ENCODE data around the gene ZSWIM6. TPM values are rescaled to one million over a fixed set of nuclear protein-coding genes. Genes with fewer than 3 reads are reported as not detected.

ZSWIM6 gene
- total RNA-seq, 1 experiment from 2014 or later = 13.2 TPM

DNA sequence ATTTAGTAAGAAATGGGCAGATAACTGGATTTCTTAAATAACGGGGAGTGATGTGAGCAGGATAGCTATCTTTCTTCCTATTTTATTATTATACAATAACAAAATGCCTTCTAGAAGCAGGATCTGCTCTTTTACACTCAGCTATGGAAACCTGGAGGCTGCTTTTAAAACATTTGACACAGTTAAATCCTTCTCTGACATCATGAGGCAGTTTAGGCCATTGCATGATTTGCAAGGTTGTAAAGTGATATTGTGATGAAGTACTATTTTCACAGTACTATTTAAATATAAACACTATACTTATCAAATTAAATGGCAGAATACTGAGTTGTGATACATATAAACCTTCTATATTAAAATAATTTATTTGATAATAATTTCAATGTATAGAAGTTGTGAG lies 93.9 kb downstream of the ZSWIM6 start:
- no peak for DNase-seq
- no peak overlapping the region for H3K27ac Mint-ChIP-seq (ENCODE audit: unreplicated experiment)
- H3K27me3 Mint-ChIP-seq (ENCODE audit: unreplicated experiment) = no peaks in the 10 kb centered on the region
- H3K4me1 Mint-ChIP-seq (ENCODE audit: low read depth, unreplicated experiment) = peaks cover 38% of the 10 kb centered on the region
- CTCF ChIA-PET = no interaction called here
- intact Hi-C loops (cut with micrococcal nuclease; ENCODE audit: unreplicated experiment) = no loop called here
- TF ChIP-seq, protein P1, sequence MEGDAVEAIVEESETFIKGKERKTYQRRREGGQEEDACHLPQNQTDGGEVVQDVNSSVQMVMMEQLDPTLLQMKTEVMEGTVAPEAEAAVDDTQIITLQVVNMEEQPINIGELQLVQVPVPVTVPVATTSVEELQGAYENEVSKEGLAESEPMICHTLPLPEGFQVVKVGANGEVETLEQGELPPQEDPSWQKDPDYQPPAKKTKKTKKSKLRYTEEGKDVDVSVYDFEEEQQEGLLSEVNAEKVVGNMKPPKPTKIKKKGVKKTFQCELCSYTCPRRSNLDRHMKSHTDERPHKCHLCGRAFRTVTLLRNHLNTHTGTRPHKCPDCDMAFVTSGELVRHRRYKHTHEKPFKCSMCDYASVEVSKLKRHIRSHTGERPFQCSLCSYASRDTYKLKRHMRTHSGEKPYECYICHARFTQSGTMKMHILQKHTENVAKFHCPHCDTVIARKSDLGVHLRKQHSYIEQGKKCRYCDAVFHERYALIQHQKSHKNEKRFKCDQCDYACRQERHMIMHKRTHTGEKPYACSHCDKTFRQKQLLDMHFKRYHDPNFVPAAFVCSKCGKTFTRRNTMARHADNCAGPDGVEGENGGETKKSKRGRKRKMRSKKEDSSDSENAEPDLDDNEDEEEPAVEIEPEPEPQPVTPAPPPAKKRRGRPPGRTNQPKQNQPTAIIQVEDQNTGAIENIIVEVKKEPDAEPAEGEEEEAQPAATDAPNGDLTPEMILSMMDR (IDR thresholded peaks at IDR 0.05; ENCODE audit: unreplicated experiment) = no peak
- no TSS peak for BruUV-seq (replicated peaks)
- H3K36me3 Mint-ChIP-seq (ENCODE audit: insufficient read depth, unreplicated experiment) = peaks cover 4% of the 10 kb centered on the region
- H3K9me3 Mint-ChIP-seq (ENCODE audit: low read depth, unreplicated experiment) = peaks cover 2% of the 10 kb centered on the region
- no peak overlapping the region for H3K4me3 Mint-ChIP-seq (ENCODE audit: low read depth, unreplicated experiment)

DNA sequence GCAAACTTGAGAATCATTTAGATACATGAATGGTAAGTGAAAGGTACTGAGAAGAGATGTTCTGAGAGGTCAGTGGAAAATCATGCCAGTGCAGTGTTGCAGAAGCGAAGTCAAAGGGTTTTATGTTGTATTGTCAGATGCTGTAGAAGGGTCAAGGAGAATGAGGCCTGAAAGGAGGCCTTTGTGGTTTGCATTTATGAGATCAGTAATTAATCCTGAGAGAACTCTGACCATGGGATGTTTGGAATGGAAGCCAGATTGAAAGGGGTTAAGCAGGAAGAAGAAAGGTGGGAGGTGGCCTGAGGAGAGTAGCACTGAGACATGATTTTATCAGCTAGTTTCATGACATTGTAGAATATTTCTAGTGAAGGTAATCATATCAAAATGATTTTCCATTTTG lies 97.8 kb downstream of the ZSWIM6 start:
- Mint-ChIP-seq H3K4me1 (ENCODE audit: low read depth, unreplicated experiment) (peaks cover 22% of the 10 kb centered on the region), H3K27me3 (ENCODE audit: unreplicated experiment) (no peaks in the 10 kb centered on the region), H3K27ac (ENCODE audit: unreplicated experiment) (no peak overlapping the region), H3K9me3 (ENCODE audit: low read depth, unreplicated experiment) (no peaks in the 10 kb centered on the region), H3K36me3 (ENCODE audit: insufficient read depth, unreplicated experiment) (no peaks in the 10 kb centered on the region), H3K4me3 (ENCODE audit: low read depth, unreplicated experiment) (no peak overlapping the region)
- TF ChIP-seq, protein P1 (IDR thresholded peaks at IDR 0.05; ENCODE audit: unreplicated experiment) = no peak
- intact Hi-C loops (cut with micrococcal nuclease; ENCODE audit: unreplicated experiment) = no loop called here
- DNase-seq = no peak
- BruUV-seq (replicated peaks) = no TSS peak
- CTCF ChIA-PET = interaction anchor here (0.6 kb wide), 1 partner anchor 10 kb away, joined by 3 read pairs; no protein-coding TSS in a partner anchor

DNA sequence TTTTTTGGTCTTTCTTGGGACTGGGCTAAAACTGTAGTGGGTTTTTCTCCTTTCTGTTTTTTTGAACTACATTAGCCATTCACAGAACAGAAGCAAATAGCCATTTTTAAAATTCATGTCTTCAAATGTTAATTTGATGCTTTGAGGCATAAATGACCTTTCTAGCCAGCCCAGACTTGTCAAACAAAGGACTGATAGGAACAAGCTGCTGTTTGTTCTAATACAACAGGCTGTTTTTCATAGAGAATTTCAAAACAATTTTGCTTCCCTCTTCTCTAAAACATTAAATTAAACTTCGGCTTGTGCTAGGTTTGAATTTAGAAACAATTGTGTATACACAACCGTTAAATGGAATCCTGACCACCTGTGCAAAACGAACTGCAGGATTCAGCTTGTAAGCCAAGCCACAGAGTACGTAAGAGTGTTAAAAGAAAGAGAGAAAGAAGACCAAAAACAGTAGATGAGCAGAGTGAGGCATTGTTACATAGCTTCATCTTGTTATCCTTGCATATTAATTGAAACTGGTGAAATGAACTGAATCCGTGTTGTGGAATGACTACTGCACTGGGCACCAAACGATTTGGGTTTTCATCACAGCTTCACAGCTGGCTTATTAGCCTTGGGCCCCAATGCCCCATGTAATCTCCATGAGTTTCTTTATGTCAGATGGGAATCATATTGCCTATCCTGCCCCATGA lies 100.0 kb downstream of the ZSWIM6 start:
- TF ChIP-seq, protein P1 (IDR thresholded peaks at IDR 0.05; ENCODE audit: unreplicated experiment) = no peak
- DNase-seq = no peak
- Mint-ChIP-seq H3K36me3 (ENCODE audit: insufficient read depth, unreplicated experiment) (no peaks in the 10 kb centered on the region), H3K9me3 (ENCODE audit: low read depth, unreplicated experiment) (no peaks in the 10 kb centered on the region), H3K27me3 (ENCODE audit: unreplicated experiment) (no peaks in the 10 kb centered on the region), H3K27ac (ENCODE audit: unreplicated experiment) (no peak overlapping the region), H3K4me3 (ENCODE audit: low read depth, unreplicated experiment) (no peak overlapping the region), H3K4me1 (ENCODE audit: low read depth, unreplicated experiment) (peaks cover 14% of the 10 kb centered on the region)
- intact Hi-C loops (cut with micrococcal nuclease; ENCODE audit: unreplicated experiment) = no loop called here
- CTCF ChIA-PET = no interaction called here
- BruUV-seq (replicated peaks) = no TSS peak

DNA sequence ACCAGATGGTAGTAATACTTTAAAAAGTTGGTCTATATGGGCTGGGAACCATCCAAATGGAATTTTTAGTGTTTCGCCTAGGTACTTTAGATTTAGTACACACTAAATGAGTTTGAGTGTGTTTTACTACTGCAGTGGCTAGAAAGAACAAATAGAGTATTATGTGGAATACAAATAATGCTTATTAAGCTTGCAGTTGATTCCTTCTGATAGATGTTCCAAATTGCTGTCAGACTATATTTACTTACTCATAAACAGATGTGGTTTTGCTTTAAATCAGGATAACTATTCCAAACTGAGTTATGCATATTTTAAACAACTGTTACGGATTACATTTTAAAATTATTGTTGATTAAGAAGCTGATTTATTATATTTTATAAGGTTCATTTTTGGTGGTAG lies 103.3 kb downstream of the ZSWIM6 start:
- no peaks in the 10 kb centered on the region for H3K4me1 Mint-ChIP-seq (ENCODE audit: low read depth, unreplicated experiment)
- no peak overlapping the region for H3K27ac Mint-ChIP-seq (ENCODE audit: unreplicated experiment)
- no peak overlapping the region for H3K4me3 Mint-ChIP-seq (ENCODE audit: low read depth, unreplicated experiment)
- intact Hi-C loops (cut with micrococcal nuclease; ENCODE audit: unreplicated experiment) = no loop called here
- BruUV-seq (replicated peaks) = no TSS peak
- CTCF ChIA-PET = no interaction called here
- no peak for DNase-seq
- H3K36me3 Mint-ChIP-seq (ENCODE audit: insufficient read depth, unreplicated experiment) = no peaks in the 10 kb centered on the region
- H3K9me3 Mint-ChIP-seq (ENCODE audit: low read depth, unreplicated experiment) = peaks cover 4% of the 10 kb centered on the region
- no peaks in the 10 kb centered on the region for H3K27me3 Mint-ChIP-seq (ENCODE audit: unreplicated experiment)
- TF ChIP-seq, protein P1 (IDR thresholded peaks at IDR 0.05; ENCODE audit: unreplicated experiment) = no peak
